Activated CD4-positive, alpha-beta T cell treated with anti-CD3 and anti-CD28 coated beads, Interleukin-2, Interleukin-4, amounts not matched to agents 100 ng/mL and 50 ng/mL, durations not matched to agents 16 hours and 8 hours (primary cell): ENCODE results near the gene TENT5C.

Source experiments
- DNase-seq: peaks from one replicate; pipeline ENCODE4 v3.0.0-alpha.2; 2020; ENCODE audit warnings: low spot score

Gene TENT5C

DNA sequence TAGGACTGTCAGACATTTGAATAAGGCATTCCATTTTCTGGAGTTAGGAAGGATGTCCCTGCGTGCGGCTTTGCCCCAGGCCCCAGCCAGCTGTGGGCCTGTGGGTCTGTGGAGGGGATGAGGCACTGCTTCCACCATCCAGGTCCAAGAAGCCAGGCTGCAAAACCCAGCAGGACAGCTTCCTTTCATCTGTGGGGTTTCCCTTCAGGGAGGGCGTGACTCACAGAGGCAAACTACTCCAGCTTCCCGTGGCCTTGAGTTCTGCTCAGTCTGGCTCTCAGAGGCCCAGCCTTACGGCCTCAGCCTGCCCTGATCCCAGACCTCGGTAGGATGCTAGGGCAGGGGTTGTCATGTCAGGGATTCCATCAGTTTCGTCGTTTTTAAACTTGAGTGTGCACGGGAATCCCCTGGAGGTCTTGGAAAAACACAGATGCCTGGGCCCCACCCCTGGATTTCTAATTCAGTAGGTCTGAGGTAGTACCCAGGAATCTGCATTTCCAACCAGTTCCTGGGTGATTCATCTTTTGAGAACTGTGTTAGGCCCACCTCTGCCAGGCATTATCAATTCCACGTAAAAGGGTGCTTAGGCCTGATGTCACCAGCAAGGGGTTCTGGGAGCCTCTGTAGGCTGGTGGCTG, 32.3 kb upstream of the TENT5C start:
- no peak for DNase-seq

DNA sequence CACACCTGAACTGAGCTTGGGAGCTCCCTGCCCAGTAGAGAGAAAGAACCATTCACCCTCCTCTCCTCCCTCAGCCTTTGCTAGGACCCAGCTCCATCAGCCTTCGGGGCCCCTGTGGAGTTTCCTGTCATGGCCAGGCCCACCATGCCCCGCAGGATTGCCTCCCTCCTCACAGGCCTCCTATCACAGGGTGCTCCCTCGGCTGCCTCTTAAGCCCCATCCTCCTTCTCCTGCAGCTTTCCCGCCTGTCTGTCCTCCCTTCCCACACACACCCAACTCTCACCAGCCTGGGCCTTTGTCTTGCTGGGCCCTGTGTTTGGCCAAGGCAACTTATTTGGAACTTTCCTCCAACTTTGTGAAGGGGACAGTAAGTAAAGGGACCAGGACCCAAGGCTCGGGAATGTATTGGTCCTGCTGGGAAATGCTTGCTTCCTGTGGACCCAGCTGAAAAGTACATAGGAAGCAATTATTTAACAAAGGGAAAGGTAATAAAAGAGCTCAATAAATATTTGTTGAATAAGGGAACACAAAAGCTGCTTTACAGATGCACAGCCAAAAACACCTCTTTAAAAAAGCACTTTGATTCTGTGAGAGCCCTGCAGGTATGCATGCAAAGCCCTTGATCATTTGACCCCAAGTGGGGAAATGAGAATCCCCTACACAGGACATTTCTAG, 31.6 kb upstream of the TENT5C start:
- no peak for DNase-seq

DNA sequence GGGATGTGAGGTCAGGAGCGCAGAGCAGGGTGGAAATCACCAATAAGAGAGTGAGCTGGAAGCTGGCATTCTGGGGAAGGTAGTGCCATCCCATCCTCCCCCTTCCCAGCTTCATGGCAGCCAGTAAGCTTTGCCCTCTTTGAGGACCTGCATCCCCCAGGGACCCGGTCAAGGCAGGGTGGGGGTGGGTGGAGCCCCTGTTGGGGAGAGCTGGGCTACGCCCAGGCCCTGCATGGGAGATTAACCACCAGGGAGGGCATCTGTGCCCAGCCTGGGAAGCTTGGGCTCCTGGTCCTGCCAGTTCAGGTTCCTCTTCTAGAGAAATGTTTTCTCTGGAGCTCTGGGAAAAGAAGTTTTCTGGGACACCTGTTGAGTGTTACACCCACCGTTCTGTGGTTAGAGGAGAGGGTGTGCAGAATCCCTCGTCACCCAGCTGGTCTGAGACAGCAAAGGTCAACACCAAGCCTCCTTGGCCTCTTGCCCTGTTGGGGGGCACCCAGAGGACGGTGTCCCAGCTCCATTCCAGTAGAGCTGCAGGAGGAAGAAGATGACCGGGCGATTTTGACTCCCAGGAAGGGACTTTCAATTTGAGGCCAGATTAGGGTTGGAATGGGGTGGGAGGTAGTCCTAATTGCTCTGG, 30.1 kb upstream of the TENT5C start:
- DNase-seq, result no peak

DNA sequence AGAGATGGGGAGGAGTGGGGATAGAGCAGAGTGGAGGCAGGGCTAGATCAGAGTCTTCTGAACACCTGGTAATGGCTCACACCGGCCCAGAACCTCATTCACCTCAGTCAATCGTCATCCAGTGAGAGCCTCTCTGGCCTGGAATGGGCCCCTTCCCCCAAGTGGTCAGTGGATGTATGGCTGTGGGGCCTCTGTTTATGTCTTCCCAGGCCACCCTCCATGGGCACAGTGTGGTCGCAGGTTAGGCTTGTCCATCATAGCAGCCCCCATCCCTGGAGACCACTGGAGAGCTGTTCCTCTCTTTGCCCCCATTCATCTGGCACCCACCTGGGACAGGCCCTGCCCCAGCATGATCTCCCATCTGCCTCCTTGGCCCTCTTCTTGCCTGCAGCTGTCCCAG, 29.6 kb upstream of the TENT5C start:
- DNase-seq, result no peak

DNA sequence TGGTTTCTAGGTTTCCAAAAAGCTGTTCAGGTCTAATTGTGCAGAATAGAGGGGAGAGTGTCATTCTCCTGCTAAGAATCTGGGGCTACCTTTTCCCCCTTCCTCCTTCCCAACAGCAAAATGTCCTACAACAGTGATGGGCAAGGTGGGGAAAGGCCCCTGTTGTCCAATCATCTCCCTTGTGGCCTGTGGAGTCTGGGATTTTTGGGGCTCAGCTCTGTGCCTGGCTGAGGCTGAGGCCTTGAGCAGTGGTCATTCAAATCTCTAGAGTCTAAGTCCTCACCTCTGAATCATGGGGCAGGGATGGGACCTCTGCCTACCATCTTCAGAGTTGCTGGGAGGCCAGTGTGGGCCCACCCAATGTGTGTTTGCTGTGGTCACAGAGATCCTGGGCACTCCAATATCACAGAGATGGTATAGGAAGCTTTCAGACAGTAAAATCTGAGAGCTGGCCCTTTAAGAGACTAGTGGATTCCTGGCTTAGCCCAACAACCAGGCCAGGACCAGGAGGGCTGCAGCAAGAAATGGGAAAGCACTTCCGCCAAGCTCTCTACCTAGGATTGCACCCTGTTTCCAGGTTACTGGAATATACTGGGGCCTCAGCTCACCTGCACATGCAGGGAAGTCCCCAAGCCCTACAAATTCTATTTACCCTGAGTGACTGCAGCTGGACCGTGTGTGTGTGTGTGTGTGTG, 28.5 kb upstream of the TENT5C start:
- DNase-seq, result no peak

DNA sequence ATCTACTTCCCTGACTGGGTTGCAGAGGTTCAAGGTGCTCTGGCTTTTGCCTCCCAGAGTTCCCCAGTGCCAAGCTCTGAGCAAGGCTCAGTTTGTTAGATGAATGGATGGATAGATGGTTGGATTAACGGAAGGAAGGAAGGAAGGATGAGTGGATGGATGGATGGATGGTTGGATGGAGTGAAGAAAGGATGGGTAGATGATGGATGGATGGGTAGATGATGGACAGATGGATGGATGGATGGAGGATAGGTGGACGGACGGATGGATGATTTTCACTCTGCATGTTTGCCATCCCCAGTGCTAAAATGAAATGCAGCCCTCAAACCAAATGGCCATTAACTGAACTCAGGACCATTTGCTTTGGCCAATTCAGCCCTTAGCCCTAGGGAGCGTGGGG, 27.4 kb upstream of the TENT5C start:
- DNase-seq, result no peak

DNA sequence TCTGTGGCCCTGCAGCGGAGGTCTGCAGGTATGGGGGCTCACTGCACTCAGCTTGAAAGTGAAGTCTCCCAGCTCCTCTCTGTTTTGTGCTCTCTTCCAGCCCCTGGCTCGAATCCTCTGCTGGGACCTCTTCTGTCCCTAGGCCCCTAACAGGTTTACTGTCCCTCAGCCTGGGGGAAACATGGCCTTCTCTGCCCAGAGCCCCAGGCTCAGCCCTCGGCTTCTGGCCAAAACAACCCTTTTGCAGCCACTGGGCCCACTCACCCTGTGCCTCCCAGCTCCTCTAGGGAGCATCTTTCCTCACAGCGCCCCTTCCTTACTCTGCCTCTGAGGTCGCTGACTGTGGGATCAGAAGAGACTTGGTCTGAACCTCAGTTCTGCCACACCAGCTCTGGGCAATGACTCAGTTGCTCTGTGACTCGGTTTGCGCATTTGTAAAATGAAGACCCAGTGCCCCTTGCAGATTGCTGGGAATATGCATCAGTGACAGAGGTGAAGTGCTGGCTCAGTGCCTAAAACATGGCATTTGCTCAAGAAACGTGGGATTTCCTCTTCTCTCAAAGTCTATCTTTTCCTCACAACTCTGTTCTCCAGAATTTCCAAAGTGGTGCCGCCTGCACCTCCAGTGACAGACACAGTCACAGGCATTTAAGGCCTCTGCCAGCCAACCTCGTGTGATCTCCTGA, 26.5 kb upstream of the TENT5C start:
- no peak for DNase-seq

DNA sequence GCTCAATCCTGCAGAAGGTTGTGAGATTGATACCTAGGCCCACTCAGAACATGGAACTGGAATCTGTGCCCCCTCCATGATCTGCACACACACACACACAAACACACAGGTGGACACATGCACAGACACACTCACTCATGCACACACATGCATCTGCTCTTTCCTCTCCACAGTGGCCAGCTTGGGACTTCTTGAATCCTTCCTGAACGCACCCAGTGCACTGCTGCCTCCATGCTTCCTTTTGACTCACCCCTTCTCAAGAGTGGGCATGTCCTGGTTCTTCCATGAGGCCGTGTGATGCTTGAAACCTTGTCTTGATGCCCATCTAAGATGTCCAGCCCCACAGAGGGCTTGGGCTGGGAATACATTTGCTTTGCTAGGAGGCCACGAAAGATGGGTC, 25.4 kb upstream of the TENT5C start:
- DNase-seq, result no peak

DNA sequence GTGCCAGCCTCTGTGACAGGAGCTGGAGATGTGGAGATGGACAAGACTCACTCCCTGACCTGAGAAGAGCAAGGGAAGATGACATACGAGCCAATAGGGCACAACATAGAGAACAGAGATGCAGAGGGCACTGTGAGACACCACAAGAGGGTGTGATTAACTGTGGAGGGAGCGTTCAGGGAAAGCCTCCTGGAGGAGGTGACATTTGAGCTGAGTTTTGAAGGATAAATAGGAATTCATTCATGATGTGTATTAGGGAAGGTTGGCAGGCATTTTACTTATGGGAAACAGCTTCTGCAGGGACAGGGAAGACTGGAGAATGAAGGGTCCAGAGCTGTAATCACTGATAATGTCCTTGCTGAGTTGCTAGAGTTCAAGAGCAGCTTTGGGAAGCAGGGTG, 25.0 kb upstream of the TENT5C start:
- DNase-seq, result no peak

DNA sequence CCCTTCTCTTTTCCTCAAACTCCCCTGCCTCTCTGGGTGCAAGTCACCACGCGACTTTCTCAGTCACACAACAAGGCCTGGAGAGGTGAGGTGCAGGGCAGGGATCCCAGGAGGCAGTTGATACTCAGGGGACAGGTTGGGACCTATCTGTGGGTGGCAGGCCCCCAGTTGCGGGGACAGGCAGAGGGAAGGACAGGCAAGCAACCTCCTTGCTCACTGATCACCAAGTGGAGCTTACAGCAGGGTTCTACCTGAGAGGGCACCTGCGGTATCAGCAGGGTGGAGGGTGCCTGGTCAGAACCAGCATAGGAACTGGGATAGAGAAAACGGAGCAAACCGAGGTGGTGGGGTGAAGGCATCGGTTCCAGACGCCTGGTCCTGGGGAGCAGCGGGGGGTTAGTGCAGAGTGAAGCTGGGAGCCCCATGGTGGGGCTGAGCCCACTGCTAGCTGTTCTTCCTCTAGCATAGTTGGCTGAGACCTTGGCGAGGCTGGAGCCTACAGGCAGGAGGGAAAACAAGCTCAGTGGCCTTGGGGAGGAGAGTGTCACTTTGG, 24.4 kb upstream of the TENT5C start:
- no peak for DNase-seq

DNA sequence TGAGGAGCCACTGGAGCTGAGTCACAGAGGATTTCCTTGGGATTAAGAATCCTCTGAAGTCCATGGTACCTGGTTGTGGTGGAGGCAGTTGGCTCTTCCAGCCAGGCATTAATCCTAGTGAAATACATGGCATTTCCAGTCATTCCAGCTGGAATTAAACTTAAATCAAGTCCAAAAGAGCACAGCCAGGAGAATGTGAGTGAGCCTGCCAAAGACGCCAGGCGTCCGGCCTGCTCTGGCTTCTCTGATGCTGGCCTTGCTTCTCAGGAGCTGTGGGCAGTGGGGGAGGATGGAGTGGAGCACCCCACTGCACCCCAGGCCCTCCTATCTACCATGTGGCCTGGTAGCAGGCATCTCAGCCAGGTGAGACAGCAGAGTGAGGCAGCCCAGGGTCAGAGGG, 23.4 kb upstream of the TENT5C start:
- DNase-seq, result no peak

DNA sequence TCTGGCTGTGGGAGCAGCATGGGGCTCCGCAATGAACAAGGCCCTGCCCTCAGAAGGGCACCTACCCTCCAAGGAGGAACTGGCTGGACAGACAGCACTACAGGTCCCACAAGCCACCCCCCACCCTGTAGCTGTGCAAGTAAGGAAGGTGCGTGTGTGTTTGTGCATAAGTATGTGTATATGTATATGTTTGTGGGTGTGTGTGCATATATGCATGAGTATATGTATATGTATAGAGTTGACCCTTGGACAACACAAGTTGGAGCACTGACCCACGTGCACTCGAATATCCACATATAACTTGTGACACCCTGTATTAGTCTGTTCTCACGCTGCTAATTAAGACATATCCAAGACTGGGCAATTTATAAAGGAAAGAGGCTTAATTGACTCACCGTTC, 22.6 kb upstream of the TENT5C start:
- DNase-seq, result no peak

DNA sequence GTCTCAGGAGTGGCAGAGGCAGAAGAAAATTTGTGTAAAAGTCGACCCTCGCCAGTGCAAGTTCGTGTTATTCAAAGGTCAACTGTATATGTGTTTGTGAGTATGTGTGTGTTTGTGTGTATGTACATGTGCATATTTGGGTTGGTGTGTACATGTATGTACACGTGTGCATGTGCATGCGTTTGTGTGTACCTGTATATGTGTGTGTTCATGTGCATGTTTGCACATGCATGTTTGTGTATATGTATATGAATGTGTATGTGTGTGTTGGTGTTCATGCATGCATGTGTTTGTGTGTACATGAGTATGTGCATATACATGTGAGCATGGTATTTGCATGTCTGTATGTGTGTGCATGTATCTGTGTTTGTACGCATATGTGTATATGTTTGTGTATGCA, 21.7 kb upstream of the TENT5C start:
- no peak for DNase-seq

DNA sequence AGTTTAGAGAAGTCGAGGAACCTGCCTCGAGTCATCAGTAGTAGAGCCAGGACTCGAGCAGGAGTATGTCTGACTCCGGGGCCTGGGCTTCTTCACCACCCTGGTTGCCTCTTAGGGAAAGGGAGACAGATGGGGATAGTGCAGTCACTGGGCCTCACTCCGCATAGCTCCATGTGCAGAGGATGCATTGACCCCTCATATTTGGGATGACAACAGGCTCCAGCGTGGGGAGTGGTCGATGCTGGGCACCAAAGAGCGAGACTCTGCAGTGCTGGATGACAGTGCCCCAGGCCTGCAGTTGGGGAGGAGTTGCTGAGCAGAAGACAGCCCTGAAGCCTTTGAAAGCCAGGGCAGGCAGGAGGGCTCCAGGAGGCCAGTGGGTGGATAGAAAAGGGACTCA, 20.8 kb upstream of the TENT5C start:
- no peak for DNase-seq

DNA sequence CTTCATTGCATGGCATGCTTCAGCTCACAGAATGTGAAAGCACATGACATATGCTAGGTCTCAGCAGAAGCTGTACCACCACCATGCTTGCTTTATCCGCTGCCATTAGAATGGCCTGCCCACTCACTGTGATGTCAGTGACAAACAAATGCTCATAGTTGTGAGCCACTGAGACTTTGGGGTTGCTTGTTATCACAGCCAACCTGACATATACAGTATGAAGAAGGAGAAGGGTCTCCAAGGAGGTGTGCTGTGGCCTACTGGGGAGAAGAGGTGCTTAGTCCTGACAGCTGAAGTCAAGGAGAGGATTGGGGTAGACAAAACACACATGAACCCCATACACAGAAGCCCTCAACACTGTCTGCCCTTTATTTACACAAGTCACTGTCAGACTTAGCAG, 19.5 kb upstream of the TENT5C start:
- DNase-seq, result no peak

DNA sequence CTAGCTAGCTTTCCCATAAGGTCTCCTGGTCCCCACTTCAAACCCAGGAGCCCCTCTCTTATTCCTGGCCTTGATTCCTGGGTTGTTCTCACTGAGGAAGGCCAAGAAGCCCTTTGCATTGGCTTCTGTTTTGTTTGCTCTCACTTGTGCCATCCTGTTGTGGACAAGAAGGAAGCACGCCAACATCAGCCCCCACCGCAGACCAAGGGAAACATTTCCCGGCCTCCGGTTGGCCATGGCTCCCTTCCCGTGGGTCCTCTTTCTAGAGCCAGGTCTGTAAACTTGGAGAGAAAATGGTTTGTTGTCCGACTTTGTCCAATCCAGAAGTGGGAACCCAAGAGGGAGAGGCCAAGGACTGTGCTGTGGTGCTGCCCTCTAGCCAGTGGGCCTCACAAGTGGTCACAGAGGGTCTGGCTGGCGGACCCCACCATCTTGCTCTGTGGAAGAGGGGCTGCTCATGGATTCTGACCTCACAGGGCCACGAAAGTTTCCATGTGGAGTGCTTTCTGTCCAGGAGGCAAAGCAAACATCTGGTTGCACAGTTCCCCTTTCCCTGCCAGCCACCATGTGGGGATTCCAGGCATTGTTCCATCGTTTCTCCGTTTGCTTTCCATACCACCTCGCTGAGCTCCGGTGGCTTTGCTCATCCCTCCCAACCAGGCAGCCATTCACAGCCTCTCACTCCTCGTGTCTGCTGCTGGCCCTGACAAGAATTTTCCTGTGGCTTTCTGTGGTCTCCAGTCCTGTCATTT, 18.9 kb upstream of the TENT5C start:
- DNase-seq, result no peak

DNA sequence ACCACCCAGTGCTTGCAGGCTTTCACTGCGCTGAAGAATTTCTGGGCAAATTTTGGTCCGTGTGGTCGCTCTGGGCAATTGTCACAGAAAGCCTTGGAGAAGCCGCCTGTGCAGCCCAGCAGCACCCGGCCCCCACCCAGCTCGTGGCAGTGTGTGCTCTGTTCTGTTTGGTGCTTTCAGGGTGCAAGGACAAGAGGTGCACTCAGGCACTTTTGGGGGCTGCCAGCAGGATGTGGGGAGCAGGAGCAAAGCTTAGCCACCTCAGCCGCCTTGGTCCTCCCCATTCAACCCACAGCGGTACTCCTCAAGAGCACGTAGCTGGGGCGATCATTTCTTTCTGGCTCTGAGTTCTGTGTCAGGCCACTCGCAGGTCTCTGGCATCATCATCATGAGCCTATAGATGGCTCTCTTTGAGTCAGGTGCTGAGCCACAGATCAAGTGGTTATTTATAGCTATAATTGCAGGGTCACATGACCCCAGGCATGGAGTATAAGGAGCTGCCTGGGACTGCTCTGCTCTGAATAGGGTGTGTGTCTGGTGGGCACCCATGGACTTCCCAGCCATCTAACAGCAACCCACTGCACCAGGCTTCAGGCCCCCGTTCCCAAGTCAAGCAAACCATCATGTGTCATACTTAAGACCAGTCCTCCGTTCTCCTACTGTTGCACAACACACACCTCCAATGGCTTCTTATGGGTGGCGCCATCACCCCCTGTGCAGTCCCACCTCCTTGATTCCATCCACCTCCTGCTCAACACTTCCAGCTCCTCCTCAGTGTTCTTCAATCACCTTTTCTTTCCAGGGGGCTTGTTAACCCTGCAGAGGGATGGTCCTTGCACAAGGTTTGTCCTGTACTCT, 18.1 kb upstream of the TENT5C start:
- DNase-seq, result no peak

DNA sequence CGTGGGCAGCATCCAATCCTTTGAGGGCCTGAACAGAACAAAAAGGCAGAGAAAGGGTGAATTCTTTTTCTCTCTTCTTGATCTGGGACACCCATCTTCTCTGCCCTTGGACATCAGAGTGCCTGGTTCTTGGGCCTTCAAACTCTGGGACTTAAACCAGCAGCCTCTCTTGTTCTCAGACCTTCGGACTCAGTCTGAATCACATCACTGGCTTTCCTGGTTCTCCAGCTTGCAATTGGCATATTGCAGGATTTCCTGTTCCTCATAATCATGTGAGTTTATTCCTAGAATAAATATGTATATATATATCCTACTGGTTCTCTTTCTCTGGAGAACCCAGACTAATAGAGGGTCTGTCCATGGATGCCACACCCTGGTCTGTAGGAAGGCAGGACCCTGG, 16.3 kb upstream of the TENT5C start:
- no peak for DNase-seq

DNA sequence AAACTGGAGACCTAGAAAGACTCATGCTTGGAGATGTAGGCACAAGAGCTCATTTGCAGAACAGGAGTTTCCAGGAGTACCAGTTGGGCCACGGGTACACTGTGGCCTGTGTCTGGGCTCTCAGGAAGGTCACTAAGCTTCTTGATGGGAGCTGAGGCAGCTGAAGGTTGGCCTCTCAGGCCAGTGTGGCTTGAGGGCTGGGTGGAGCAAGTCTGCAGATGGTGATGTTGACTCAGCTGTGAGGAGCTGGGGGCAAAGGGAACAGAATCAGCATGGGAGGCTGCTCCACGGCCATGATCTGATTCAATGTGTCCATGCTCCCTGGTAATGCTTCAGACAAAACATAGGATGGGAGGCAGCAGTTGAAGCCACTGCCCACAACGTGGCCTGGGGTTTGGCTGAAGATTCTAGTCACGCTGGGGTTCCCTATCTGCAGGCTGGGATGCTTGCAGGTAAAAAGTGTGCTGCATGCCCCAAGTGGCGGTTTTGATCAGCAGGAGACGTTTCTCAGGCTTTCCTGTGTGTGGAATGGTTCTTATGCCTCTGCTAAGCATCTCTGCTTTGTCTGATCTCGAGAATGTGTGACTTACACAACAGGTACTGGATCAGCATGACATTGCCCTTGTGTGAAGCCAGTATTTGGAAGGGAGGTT, 15.4 kb upstream of the TENT5C start:
- no peak for DNase-seq

DNA sequence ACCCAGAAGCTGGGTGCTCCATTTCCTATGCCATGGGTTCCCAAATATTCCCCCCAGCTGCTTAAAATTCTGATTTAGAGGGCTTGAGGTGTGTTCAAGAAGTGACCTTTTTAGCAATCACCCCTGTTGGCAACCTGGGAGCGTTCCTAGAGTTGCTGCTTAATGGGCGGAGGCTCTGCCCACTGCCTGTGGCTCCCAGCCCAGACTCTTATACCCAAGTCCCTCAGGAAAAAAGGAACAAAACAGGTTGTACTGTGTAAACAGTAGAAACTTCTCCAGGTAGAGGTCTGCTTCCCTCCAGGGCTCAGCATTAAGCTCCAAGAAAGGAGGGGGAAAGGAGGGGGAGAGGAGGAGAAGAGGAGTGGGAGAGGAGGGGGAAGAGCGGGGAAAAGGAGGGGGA, 14.6 kb upstream of the TENT5C start:
- DNase-seq, result no peak
